ENCODE measurements around the gene TAF1D.
"Not testable (repeated sequence)": the region's sequence is repeated elsewhere in the genome, so short reads cannot be mapped to it uniquely, and the experiment has no call there.

The TAF1D gene, protein sequence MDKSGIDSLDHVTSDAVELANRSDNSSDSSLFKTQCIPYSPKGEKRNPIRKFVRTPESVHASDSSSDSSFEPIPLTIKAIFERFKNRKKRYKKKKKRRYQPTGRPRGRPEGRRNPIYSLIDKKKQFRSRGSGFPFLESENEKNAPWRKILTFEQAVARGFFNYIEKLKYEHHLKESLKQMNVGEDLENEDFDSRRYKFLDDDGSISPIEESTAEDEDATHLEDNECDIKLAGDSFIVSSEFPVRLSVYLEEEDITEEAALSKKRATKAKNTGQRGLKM

DNA sequence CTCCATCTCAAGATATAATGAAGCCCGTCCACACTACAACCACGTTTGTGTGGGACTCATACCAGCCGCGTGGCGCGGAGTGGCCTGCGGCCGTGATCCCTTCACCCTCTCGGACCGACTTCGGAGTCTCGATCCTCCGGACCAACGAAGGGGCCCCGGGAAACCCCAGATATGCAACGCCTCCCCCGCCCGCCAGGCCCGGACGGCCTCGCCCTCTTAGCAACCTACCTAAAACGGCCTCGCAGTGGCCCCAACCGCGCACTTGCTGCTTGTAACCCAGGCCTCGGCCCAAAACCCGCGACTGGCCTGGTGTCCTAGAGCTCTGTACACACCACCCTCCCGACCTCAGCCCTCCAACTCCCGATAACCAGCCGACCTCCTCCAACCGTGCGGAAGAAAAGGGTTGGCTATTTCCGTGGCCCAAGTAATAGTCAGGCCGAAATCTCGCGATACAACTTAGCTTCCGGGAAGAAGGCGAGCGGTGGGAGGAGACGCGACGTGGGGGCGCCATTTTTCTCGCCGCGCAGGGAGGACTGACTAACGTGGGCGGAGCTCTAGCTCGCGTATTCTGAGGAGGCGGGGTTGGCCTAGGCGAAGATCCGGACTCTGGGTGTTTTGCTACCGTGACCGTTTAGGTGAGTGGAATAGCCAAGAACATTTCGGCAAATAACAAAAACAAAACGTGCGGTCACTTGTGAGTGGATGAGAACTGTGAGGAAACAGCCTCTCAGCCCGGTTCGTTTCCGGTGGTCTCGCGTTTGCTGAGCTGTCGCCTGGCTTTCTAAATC, at the start of gene TAF1D, which contains the start of gene C11orf54:
TAF1D (minus strand) TSS at position 402 of the 788 bp plus-strand sequence. CDS start 2,191 bp downstream, outside the sequence.
C11orf54 (plus strand) TSS at position 579 of the 788 bp plus-strand sequence. CDS start 5,722 bp downstream, outside the sequence.
- peak; percentile 91 for DNase-seq (ENCODE audit: low read depth in 2 of 2)

DNA sequence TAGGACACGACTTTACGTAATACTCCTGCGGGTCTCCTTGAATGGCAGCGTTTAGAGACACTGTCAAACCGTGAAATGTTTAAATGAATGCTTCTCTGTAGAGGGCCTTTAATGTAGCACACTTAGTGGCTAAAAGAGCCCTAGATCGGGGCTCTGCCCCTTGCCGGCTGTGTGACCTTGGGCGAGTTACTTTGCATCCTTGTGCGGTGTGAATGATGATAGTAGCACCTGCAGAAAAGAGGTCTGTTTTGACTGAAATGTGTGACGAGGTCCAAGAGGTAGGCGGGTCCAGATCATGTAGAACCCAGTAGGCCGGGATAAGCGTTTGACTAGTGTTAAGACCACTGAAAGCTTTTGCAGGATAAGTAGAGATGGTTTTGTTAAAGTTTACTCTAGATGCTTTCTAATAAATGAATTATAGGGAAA, 43.7 kb upstream of the TAF1D start:
- DNase-seq (ENCODE audit: low read depth in 2 of 2), result no peak

DNA sequence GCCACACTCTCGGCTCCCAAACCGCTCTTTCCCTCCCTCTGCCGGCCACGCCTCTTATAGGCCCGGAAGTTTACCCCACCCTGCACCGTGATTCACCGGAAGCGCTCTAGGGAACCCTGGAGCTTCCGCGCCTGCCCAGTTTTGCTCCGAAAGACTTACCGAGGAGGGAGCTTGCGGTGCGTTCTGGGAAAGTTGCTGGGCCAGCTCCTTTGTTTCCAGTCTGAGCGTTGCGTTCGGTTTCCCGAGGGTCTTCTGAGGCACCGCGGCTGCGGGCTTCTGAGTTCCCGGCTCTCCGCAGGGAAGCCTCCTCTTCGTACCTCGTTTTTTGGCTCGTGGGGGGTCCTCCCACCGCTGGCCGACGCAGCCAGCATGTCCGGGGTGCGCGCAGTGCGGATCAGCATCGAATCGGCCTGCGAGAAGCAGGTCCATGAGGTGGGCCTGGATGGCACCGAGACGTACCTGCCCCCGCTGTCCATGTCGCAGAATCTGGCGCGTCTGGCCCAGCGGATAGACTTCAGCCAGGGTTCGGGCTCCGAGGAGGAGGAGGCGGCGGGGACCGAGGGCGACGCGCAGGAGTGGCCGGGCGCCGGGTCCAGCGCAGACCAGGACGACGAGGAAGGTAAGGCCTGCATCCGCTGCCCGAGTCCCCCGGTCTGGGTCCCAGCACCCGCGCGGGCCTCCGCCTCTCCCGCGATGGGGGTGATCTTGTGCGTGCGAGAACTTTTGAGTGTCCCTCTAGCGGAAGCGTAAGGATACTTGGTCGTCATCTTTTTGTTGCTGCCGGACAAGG, 43.0 kb upstream of the TAF1D start, which contains the start of gene MED17:
MED17 (plus strand) TSS at position 138 of the 790 bp plus-strand sequence; CDS start at position 370, 232 bp downstream.
- peak; percentile 76 to 80 for DNase-seq (ENCODE audit: low read depth in 2 of 2)

DNA sequence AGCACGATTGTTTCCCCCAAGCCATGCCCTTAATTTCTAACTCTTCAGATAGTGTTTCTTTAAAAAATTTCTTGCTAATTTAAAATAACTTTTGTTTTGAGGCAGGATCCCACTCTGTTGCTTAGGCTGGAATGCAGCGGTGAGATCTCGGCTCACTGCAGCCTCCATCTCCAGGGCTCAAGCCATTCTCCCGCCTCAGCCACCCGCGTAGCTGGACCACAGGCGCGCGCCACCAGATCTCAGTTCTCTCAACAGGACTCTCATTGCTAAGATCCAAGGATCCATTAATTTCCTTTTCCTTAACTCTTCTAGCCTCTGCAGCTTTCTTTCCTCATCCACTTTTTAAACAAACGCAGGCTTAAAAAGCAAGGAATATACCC, 42.5 kb upstream of the TAF1D start:
- DNase-seq (ENCODE audit: low read depth in 2 of 2), result no peak

DNA sequence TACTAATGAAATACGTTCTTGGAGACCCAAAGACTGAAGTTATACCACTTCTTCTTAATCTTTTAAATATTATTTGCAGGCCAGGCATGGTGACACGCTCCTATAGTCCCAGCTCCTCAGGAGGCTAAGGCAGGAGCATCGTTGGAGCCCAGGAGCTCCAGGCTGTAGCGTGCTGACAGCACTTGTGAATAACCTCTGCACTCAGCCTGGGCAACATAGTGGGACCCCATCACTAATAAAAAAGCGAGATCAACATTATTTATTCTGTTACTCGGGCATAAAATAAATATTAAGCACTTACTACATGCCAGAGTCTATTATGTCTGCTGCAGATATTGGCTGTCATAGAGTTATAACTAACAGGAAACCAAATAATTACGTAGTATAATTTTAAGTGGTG, 42.1 kb upstream of the TAF1D start:
- no peak for DNase-seq (ENCODE audit: low read depth in 2 of 2)

DNA sequence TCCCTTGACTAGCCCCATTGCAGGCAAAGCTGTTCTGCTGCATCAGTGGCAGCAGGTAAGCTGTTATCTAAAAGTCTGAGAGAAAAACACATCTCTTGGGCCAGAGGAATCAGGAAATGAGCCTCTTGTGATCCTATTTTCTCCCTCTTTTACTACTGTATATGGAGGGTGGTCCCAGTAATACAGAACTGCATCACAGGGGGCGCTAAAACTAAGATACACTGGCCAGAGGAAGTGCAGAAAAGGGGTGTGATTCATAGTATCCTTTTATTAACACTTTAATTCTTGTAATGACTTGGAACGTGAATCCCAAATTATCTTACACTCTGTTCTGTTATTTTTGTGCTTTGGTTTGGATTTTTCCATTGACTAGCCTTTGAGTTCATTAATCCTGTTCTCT, 34.0 kb upstream of the TAF1D start:
- DNase-seq (ENCODE audit: low read depth in 2 of 2), result no peak

DNA sequence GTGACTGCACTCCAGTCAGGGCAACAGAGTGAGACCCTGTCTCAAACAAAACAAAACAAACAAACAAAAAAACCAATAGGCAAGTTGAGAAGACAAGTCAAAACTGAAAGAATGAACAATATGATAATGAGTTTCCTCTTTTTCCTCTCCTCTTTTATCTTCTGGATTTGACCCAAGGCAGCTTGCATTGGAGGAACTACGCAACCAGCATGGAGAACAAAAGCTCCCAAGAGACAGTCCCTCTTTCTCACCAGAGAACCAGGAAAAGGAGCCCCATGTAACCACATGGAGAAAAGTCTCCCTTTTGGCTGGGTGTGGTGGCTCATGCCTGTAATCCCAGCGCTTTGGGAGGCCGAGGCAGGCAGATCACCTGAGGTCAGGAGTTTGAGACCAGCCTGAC, 33.3 kb upstream of the TAF1D start:
- not testable (repeated sequence) for DNase-seq (ENCODE audit: low read depth in 2 of 2)

DNA sequence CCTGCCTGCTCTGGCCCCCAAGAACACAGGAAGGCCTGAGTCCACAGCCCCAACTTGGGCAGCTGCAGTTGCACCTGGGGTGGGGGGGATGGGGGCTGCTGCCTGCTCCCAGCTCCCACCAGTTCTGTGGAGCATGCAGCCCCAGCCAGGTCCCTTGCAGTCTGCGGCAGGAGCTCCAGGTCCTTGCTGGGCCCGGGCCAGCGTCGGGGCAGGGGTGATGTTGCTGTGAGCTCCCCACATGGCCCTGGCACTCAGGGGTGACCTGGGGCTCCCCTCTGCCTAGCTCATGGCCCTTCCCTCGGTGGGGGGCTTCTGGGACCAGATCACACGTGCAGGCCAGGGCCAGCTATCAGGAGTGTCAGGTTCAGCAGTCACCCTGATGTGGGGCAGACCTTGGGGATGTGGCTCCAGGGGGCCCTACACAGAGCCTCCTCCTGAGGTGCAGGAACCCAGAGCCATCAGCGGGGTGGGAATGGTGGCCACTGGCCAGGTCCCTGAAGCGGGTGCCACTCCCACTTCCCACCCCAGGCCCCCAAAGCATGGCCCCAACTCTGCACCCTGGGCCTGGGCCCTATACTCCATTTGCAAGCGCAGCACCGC, 32.4 kb upstream of the TAF1D start:
- DNase-seq (ENCODE audit: low read depth in 2 of 2), result no peak

DNA sequence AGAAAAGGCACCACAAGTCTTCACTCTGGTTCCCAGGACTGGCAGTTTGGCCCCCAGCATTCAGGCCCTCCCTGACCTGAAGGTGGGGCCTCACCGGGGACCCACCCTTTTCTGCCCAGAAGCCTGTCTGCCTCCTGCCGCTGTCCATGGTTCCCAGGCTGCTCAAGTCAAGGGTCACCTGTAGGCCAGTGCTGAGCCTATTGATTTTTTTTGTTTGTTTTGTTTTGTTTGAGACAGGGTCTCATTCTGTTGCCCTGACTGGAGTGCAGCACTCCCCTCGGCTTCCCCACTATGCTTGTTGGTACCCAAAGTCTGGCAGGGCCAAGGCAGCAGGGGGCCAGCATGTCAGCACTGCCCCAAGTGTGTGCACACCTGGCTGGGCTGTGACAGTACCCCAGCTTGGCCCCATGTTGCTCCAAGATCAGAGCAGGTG, 31.8 kb upstream of the TAF1D start:
- DNase-seq (ENCODE audit: low read depth in 2 of 2), result no peak

DNA sequence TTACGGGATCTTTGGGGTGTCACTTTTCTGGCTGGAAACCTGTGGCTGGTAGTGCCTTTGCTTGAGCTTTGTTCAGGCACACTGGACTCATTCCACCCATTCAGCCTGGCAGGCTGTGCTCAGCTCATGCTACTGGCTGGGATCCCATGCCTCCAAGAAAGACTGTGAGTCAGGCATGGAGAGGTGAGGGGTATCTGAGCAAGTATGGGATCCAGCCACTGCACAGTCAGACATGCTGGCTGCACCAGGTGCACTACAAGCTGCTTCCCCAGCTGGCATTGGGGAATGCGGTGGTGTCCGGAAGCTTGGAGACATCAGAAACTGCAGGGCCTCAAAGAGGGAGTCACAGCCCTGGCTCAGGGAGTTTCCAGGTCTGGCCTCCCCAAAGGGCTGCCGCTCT, 30.8 kb upstream of the TAF1D start:
- DNase-seq (ENCODE audit: low read depth in 2 of 2), result no peak

DNA sequence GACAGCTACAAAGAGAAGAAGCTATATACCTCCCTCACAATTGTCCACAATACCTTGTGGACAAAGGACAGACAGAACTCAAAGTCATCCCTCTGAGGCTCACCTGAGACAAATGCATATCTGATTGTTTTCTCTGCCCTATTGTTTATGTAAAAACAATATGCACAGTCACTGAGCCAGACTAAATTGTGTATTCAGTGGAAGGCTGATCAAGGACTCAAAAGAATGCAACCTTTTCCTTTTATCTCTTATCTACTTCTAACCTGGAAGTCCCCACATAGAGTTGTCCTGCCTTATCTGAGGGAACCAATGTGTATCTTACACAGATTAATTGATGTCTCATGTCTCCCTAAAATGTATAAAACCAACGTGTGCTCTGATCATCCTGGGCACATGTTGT, 28.9 kb upstream of the TAF1D start:
- DNase-seq (ENCODE audit: low read depth in 2 of 2), result no peak

DNA sequence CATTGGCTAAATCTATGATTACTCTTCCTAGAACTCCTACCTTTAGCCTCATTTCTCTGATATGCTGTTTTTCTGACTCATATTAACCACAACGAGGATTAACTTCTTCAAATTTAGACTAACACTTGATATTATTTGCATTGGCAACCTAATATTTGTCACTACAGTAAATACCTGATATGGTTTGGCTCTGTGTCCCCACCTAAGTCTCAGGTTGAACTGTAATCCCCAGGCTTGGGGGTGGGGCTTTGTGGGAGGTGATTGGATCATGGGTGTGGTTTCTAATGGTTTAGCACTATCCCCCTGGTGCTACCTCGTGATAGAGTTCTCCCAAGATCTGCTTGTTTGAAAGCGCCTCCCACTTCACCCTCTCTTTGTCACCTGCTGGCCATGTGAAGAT, 25.7 kb upstream of the TAF1D start:
- no peak for DNase-seq (ENCODE audit: low read depth in 2 of 2)

DNA sequence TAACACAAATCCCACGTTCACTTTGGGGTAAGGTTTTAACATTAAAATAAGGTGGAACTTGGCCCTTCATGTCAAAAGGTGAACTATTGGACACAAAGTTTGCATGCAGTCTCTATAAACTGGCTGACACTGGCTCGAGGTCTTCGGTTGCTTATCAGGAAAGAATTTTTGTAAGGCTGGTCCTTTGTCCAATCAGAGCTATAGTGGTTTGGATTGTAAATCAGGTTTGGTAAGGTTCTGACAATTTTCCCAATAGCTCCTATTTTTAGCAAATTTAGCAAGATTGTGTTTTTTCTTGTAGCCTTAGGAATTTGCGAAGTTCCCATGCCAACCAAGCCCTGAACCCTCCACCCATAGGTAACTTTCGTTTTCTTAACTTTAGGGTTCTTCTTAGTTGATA, 25.2 kb upstream of the TAF1D start:
- DNase-seq (ENCODE audit: low read depth in 2 of 2), result no peak

DNA sequence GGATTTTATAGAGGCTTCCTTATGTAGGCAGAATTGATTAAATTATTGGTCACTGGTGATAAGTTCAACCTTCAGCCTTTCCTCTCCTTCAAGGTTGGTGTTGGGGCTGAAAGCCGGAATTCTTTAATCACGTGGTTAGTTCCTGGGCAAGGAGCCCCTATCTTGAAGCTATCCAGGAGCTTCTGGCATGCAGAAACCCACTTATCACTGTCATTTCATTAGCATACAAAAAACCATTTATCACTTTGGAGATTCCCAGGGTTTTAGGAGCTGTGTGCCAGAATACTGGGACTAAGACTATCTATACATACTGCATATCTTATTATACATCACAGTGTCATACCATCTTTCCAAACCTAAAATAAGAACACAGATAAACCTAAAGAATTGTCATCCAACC, 24.3 kb upstream of the TAF1D start:
- no peak for DNase-seq (ENCODE audit: low read depth in 2 of 2)

DNA sequence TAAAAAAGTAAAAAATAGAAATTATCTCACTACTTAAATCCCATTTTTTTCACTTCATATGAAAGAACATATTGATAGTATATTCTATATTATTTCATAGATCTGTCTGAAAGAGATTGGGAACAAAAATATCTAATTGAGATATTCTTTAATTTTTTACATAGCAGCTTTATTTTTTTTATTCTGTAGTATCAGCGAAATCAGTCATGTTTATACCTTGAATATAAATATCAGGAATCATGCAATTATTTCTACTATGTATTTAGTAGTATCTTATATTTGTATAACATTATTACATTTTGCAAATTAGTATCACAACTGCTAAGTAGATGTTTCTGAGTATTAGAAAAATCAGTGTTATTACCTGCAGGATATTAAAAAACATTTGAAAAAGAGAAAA, 20.6 kb upstream of the TAF1D start:
- no peak for DNase-seq (ENCODE audit: low read depth in 2 of 2)

DNA sequence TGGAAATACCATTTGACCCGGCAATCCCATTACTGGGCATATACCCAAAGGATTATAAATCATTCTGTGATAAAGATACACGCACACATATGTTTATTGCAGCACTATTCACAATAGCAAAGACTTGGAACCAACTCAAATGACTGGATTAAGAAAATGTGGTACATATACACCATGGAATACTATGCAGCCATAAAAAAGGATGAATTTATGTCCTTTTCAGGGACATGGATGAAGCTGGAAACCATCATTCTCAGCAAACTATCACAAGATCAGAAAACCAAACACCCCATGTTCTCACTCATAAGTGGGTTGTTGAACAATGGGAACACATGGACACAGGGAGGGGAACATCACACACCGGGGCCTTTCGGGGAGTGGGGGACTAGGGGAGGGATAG, 17.8 kb upstream of the TAF1D start:
- not testable (repeated sequence) for DNase-seq (ENCODE audit: low read depth in 2 of 2)

DNA sequence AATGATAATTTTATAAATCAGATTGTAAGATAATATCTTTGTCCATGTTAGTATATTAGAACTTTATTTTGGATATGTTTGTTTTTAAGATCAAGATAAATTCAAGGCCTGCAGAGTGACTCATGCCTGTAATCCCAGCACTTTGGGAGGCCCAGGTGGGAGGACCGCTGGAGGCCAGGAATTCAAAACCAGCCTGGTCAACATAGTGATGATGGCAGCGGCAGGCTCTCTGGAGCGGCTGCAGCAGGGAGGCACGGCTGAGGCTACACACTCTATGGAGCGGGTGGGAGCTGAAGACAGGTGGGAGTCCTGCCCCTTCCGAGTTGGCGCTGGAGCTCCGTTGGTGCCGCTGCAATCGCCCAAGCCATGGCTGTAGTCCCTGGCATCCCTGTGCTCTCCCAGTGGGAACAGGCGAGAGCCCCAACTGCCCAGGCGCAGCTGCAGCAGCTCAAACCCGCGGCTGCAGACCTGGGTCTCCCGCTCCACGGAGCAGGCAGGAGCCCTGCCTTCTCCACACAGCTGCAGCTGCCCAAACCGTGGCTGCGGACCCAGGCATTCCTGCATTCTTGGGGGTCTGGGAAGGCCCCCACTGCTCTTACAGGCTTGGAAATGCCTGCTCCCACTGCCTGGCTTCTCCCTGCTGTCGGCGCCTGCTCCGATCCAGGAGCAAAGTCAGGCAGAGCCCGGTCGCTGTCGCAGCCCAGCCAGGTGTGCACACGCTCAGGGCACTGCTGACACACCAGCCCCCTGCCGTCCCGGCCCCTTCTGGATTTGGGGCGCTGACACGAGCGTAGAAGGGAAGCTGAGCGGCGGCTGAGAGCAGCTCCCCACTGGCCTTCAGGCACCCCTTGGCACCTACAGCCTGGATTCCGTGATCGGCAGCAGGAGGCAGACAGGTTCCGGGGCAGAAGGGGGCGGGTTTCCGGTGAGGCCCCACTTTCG, 16.9 kb upstream of the TAF1D start:
- no peak for DNase-seq (ENCODE audit: low read depth in 2 of 2)

DNA sequence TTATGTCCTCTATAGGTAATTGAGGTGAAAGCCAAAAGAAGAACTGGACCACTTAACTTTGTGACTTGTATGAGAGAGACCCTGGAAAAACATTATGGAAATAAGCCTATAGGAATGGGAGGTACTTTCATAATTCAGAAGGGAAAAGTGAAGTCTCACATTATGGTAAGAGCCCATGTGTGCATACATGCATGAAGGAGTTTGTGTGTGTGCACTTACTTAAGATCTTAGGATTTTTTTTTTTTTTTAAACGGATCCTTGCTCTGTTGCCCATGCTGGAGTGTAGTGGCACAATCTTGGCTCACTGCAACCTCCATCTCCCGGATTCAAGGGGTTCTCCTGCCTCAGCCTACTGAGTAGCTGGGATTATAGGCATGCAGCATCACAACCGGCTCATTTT, 16.0 kb upstream of the TAF1D start:
- DNase-seq (ENCODE audit: low read depth in 2 of 2), result no peak

DNA sequence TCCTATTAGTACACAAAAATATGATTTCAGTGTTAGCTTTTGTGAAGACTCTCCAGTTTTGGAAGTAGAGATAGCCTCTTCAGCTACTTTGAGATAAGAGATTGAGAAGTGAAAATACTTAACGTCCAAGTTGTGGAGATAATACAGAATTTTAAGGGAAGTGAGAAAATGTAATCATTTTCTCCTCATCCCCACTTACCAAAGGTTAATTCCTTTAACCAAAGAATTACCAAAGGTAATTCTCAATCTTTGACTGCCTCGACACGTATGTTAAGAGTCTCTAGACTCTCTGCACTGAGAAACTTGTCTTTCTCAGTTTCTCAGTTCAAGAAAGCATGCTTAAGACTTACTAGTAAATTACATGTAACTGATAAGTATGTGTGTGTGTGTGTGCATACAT, 15.5 kb upstream of the TAF1D start:
- no peak for DNase-seq (ENCODE audit: low read depth in 2 of 2)

DNA sequence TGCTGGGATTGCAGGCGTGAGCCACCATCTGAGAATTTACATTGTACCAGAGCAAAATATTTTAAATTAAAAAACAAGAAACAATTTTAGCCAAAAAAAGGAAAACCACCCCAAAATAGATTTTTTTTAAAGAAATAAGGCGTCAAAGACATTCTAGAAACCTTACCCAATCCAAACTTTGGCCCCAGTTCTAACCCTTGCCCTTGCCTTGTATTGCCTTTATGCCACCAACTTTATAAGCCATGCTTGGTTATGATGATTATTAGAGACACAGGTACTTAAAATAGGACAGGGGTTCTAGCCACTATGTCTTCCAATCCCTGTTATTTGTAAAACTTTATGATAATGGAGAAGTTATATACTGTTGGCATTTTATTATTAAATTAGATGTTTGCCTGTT, 11.9 kb upstream of the TAF1D start:
- no peak for DNase-seq (ENCODE audit: low read depth in 2 of 2)

DNA sequence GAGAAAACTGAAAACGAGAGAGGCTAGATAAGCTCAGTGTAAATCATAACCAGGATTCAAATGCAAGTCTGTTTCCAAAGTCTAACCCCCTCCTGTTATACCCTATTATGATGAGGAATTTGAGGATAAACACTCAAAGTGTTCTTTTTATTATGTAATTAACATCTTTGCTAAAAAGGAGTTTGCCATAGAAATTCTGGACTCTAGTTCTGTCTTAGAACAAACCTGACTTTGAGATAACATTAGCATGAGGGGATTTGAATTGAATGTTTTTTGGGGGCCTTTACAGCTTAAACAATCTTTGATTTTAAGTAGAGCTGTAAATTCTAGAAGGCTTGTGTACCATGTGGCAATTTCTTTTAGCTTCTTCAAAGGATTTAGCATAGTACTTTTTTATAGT, 9.7 kb upstream of the TAF1D start:
- DNase-seq (ENCODE audit: low read depth in 2 of 2), result no peak

All from stimulated activated CD8-positive, alpha-beta memory T cell treated with anti-CD3 and anti-CD28 coated beads, Interleukin-2, amount 100 ng/mL, for 1 hour (primary cell).